ENCODE data around the gene ZMYM4.
"Not testable (repeated sequence)": the region's sequence is repeated elsewhere in the genome, so short reads cannot be mapped to it uniquely, and the experiment has no call there.

Gene ZMYM4

GRCh38 chr1:35331618-35332017 is 63.1 kb downstream of the ZMYM4 start:
- DNase-seq: not testable (repeated sequence)

DNA sequence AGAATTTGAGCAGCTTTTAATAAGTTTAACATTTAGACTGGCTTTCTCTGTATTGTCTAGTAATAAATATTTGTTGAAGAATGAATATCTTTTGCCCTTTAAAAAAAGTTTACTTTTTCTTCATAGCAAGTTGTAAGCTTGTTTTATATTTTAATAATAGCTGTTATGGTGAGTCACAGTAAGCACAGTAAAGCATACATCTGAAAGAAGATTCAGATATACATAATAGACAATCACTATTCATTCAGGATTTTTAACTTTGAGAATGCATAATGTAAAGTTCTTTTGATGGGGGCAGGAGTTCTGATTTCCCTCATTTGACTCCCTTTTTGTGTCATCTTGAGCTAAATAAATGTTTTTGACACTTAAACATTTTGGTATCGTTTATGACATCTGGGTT is 66.0 kb downstream of the ZMYM4 start:
- no peak for DNase-seq

- no peak for DNase-seq
Observed at GRCh38 chr1:35340519-35340918, 72.0 kb downstream of the ZMYM4 start.

- no peak for DNase-seq
Observed at GRCh38 chr1:35345439-35345981, 77.0 kb downstream of the ZMYM4 start.

- DNase-seq: no peak
Observed at GRCh38 chr1:35350872-35351271, 82.4 kb downstream of the ZMYM4 start.

DNA sequence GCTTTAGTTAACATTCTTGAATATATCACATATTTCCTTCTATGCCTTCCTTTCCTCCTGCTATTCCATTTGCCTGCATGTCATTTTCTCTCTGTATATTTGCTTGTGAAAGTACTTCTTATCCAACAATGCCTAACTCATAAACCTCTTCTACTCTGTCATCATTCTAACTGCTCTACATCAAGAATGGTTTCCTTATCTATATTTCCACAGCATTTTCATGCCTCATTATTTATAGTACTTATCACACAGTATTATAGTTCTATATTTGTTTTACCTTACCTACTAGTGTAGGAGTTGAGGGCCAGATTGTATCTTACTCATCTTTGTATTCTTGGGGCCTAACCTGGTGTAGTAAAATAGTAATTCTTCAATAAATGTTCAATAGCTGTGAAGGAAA is 91.5 kb downstream of the ZMYM4 start:
- no peak for DNase-seq

DNA sequence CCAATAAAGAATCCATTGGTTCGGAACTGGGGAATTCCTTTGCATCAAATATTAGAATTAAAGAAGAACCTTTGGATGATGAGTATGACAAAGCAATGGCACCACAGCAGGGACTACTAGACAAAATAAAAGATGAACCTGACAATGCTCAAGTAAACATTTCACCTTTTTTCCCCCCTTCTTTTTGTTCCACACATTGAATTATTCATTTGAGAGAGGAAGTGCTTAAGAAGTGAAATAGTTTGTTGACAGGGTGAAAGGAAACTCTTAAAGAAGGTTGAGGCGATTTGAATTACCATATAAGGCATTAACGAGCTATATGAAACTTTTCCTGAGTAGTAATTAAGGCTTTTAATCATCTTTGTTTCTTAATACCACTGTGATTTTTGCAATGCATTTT is 93.1 kb downstream of the ZMYM4 start:
- DNase-seq: no peak

DNA sequence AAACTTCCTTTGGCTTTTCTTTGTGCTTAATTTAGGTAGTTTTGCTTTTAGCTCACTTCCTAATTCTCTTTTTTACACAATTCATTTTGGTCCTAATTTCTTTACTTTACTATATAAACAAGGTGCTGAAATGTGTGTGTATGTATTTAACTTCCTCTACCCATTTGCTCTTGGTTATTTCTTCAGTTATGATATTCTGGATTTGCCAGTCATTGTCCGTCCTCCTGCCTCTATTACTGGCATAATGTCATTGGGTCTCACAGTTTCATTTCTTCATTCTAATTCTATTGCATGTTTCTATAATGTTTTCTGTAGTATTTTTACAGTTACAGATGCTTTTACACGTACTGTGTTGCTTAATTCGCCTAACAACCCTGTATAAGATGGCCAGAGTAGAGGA is 96.2 kb downstream of the ZMYM4 start:
- DNase-seq: no peak

GRCh38 chr1:35367914-35368313 is 99.4 kb downstream of the ZMYM4 start:
- DNase-seq: no peak

DNA sequence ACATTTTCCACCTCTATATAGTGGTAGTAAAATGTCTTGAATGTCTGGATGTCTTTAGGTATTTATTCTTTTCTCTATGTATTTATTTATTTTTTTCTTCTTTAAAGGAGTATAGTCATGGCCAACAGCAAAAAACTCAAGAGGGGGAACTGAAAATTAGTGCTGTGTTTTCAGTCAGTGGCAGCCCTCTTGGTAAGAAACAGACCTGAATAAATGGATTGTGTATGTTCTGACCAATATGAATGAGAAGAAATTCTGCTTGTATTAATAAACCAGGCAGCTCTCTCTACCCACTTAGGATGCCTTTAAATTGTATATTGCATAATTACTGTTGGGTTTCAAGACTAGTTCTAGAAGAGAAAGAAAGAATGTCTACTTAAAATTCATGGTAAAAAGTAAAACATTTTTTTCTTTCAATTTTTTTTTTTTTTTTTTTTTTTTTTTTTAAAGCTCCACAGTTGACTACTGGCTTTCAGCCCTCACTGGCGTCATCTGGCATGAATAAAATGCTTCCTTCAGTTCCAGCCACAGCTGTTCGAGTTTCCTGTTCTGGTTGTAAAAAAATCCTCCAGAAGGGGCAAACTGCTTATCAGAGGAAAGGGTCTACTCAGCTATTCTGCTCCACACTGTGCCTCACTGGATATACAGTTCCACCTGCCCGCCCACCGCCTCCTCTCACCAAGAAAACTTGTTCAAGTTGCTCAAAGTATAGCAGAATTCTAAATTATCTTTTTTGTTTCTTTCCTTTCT is 101.6 kb downstream of the ZMYM4 start:
- DNase-seq: peak; percentile 4

- DNase-seq: no peak
Observed at GRCh38 chr1:35371506-35371905, 103.0 kb downstream of the ZMYM4 start.

DNA sequence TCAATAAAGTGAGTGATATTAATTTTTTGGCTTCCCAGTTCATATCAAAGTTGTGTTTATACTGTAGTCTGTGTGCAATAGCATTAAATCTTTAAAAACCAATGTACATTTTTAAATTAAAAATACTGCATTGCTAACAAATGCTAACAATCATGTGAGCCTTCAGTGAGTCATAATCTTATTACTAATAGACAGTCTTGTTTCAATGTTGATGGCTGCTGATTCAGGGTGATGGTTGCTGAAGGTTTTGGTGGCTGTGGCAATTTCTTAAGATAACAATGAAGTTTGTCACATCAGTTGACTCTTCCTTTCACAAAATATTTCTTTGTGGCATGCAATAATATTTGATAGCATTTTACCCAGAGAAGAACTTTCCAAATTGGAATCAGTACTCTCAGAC is 109.0 kb downstream of the ZMYM4 start:
- DNase-seq: no peak

DNA sequence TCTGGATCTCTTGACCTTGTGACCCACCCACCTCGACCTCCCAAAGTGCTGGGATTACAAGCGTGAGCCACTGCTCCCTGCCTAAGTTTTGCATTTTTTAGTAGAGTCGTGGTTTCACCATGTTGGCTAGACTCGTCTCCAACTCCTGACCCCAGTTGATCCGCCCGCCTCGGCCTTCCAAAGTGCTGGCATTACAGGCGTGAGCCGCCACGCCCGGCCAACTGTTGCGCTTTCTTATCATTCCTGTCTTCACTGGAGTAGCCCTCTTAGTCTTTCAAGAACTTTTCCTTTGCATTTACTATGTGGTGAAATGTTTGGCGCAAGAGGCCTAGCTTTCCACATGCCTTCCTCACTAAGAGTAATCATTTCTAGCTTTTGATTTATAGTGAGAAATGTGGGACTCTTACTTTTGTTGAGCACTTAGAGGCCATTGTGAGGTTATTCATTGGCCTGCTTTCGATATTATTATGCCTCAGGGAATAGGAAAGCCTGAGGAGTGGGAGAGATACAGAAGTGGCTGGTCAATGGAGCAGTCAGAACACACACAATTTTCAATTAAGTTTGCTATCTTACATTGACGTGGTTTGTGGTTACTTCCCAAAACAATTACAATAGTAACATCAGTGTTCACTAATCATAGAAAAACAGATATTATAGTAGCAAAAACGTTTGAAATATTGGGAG is 111.0 kb downstream of the ZMYM4 start:
- no peak for DNase-seq

GRCh38 chr1:35380111-35380510 is 111.6 kb downstream of the ZMYM4 start:
- not testable (repeated sequence) for DNase-seq

DNA sequence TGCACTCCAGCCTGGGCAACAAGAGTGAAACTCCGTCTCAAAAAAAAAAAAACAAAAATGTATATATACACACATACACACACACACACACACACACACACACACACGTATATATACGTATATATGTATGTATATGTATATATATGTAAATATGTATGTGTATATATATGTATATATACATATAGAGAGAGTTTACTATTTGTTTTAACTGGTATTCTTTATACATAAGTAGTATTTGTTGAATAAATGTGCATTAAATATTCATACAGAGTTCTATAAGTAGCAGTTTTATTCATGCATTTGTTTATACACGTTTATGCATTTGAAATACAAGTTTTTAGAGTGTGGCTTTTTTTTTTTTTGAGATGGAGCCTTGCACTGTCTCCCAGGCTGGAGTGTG is 113.6 kb downstream of the ZMYM4 start:
- no peak for DNase-seq

GRCh38 chr1:35386290-35386689 is 117.8 kb downstream of the ZMYM4 start:
- no peak for DNase-seq

- DNase-seq: no peak
Observed at GRCh38 chr1:35386959-35387358, 118.5 kb downstream of the ZMYM4 start.

DNA sequence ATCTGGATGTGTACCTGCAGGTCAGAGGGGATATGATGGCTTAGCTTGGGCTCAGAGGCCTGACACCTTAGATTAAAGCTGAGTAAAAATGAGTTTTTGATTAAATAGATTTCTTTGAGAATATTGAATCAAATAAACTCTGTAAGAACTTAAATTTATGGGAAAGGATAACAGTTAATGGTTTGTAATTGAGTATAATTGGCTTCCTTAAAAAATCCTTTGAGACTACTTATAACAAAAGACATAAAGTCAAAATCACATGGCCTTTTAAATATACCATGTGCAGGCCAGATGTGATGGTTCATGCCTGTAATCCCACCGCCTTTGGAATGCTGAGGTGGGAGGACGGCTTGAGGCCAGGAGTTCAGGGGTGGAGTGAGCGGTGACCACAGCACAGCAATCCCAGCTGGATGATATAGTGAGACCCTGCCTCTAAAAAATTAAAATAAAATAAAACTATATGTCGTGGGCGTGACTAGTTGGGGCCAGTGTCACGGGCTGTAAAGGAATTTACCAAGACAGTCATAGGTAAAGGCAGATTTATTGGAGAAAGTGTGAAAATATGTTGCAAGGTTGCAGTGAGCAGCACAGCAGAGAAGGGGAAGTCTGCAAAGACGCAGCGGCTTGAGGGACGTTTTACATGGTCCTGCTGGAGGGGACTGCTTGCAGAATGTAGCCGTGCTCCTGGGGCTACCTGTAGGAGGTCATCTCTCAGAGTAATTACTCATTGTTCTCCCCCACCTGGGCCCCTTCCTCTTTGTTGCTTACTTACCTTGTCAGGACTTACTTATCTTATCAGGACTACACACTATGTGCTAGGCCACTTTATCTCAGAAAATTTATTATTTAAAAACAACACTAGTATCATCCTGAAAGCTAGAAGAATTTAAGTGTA is 122.3 kb downstream of the ZMYM4 start:
- DNase-seq: no peak

- no peak for DNase-seq
Observed at GRCh38 chr1:35394386-35394785, 125.9 kb downstream of the ZMYM4 start.

GRCh38 chr1:35398739-35399138 is 130.2 kb downstream of the ZMYM4 start:
- no peak for DNase-seq

GRCh38 chr1:35401049-35401448 is 132.5 kb downstream of the ZMYM4 start:
- no peak for DNase-seq

GRCh38 chr1:35406103-35406502 is 137.6 kb downstream of the ZMYM4 start:
- peak; percentile 41 for DNase-seq

DNA sequence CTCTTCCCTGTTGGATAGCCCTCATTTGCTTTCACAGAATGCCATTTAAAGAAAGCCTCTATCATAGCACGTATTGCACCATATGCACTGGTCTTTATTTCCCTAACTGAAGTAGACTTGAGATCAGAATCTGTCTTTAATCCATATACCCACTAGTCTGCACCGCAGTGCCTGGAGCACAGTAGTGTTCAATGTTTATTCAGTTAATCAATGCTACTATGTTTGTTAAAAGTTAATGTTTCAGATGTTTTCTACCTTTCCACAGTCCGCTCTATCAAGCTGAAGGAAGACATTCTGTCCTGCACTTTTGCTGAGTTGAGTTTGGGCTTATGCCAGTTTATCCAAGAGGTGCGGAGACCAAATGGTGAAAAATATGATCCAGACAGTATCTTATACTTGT is 139.2 kb downstream of the ZMYM4 start:
- no peak for DNase-seq
